ENCODE measurements around the gene TTN.
"Not testable (repeated sequence)": the region's sequence is repeated elsewhere in the genome, so short reads cannot be mapped to it uniquely, and the experiment has no call there.

Gene TTN

GRCh38 chr2:178674122-178674521, 133.1 kb downstream of the TTN start:
- no peak for DNase-seq (ENCODE audit: low read depth in 1 of 2, low spot score in 1 of 2)

- no peak for DNase-seq (ENCODE audit: low read depth in 1 of 2, low spot score in 1 of 2)
These were observed 140.8 kb downstream of the TTN start for GRCh38 chr2:178666458-178666857.

GRCh38 chr2:178658480-178658879, 148.7 kb downstream of the TTN start:
- not testable (repeated sequence) for DNase-seq (ENCODE audit: low read depth in 1 of 2, low spot score in 1 of 2)

GRCh38 chr2:178650554-178650953, 156.7 kb downstream of the TTN start:
- no peak for DNase-seq (ENCODE audit: low read depth in 1 of 2, low spot score in 1 of 2)

- no peak for DNase-seq (ENCODE audit: low read depth in 1 of 2, low spot score in 1 of 2)
These were observed 162.3 kb downstream of the TTN start for GRCh38 chr2:178644919-178645318.

GRCh38 chr2:178641498-178641897, 165.7 kb downstream of the TTN start:
- no peak for DNase-seq (ENCODE audit: low read depth in 1 of 2, low spot score in 1 of 2)

GRCh38 chr2:178635897-178636296, 171.3 kb downstream of the TTN start:
- no peak for DNase-seq (ENCODE audit: low read depth in 1 of 2, low spot score in 1 of 2)

- DNase-seq (ENCODE audit: low read depth in 1 of 2, low spot score in 1 of 2) = no peak
These were observed 174.5 kb downstream of the TTN start for GRCh38 chr2:178632729-178633128.

GRCh38 chr2:178630581-178630980, 176.6 kb downstream of the TTN start:
- DNase-seq (ENCODE audit: low read depth in 1 of 2, low spot score in 1 of 2) = no peak

GRCh38 chr2:178629463-178629862, 177.8 kb downstream of the TTN start:
- no peak for DNase-seq (ENCODE audit: low read depth in 1 of 2, low spot score in 1 of 2)

GRCh38 chr2:178628605-178629004, 178.6 kb downstream of the TTN start:
- no peak for DNase-seq (ENCODE audit: low read depth in 1 of 2, low spot score in 1 of 2)

GRCh38 chr2:178627401-178627800, 179.8 kb downstream of the TTN start:
- DNase-seq (ENCODE audit: low read depth in 1 of 2, low spot score in 1 of 2) = no peak

GRCh38 chr2:178615969-178616368, 191.3 kb downstream of the TTN start:
- DNase-seq (ENCODE audit: low read depth in 1 of 2, low spot score in 1 of 2) = no peak

- no peak for DNase-seq (ENCODE audit: low read depth in 1 of 2, low spot score in 1 of 2)
These were observed 204.3 kb downstream of the TTN start for GRCh38 chr2:178602901-178603300.

GRCh38 chr2:178592655-178593054, 214.6 kb downstream of the TTN start:
- DNase-seq (ENCODE audit: low read depth in 1 of 2, low spot score in 1 of 2) = no peak

- DNase-seq (ENCODE audit: low read depth in 1 of 2, low spot score in 1 of 2) = no peak
These were observed 217.9 kb downstream of the TTN start for GRCh38 chr2:178589335-178589734.

- DNase-seq (ENCODE audit: low read depth in 1 of 2, low spot score in 1 of 2) = no peak
These were observed 222.6 kb downstream of the TTN start for GRCh38 chr2:178584666-178585065.

GRCh38 chr2:178579006-178579405, 228.2 kb downstream of the TTN start:
- no peak for DNase-seq (ENCODE audit: low read depth in 1 of 2, low spot score in 1 of 2)

- DNase-seq (ENCODE audit: low read depth in 1 of 2, low spot score in 1 of 2) = no peak
These were observed 232.4 kb downstream of the TTN start for GRCh38 chr2:178574789-178575188.

- no peak for DNase-seq (ENCODE audit: low read depth in 1 of 2, low spot score in 1 of 2)
These were observed 239.0 kb downstream of the TTN start for GRCh38 chr2:178568227-178568626.

- DNase-seq (ENCODE audit: low read depth in 1 of 2, low spot score in 1 of 2) = no peak
These were observed 254.2 kb downstream of the TTN start for GRCh38 chr2:178553047-178553446.

GRCh38 chr2:178550352-178550751, 256.9 kb downstream of the TTN start:
- DNase-seq (ENCODE audit: low read depth in 1 of 2, low spot score in 1 of 2) = no peak

GRCh38 chr2:178542569-178542968, 264.7 kb downstream of the TTN start:
- no peak for DNase-seq (ENCODE audit: low read depth in 1 of 2, low spot score in 1 of 2)

GRCh38 chr2:178542161-178542560, 265.1 kb downstream of the TTN start:
- DNase-seq (ENCODE audit: low read depth in 1 of 2, low spot score in 1 of 2) = no peak

All from stimulated activated CD4-positive, alpha-beta T cell treated with anti-CD3 and anti-CD28 coated beads, Interleukin-15, amount 100 ng/mL, for 1 hour (primary cell).